GM13976 (cell line): Measurements from ENCODE around the gene RNF103.
A peak's percentile ranks its signal among the peaks of the same experiment; 100 is the strongest.
"Not testable (repeated sequence)": the region's sequence is repeated elsewhere in the genome, so short reads cannot be mapped to it uniquely, and the experiment has no call there.

Source experiments
- DNase-seq: peaks from one replicate; pipeline ENCODE4 v3.0.0; 2012; ENCODE audit warnings: low spot score
- in situ Hi-C: fragments of 300-500 bp; cut with MboI; formaldehyde crosslinking; loops from one replicate; pipeline ENCODE4 v1.12.0; 2022; ENCODE audit warnings: low sequenced_read_pairs, mixed read lengths, inconsistent platforms; ENCODE audit not compliant: unreplicated experiment
- TF ChIP-seq, protein P1 (sequence below): IDR thresholded peaks from 2 replicates; pipeline ENCODE4 v1.5.1; 2012; ENCODE audit warnings: borderline replicate concordance, mild to moderate bottlenecking; ENCODE audit not compliant: insufficient read depth; ENCODE audit errors: extremely low read depth, missing control alignments, control extremely low read depth

Gene RNF103

GRCh38 chr2:86592547-86593230 is 31.0 kb downstream of the RNF103 start:
- TF ChIP-seq, protein P1, sequence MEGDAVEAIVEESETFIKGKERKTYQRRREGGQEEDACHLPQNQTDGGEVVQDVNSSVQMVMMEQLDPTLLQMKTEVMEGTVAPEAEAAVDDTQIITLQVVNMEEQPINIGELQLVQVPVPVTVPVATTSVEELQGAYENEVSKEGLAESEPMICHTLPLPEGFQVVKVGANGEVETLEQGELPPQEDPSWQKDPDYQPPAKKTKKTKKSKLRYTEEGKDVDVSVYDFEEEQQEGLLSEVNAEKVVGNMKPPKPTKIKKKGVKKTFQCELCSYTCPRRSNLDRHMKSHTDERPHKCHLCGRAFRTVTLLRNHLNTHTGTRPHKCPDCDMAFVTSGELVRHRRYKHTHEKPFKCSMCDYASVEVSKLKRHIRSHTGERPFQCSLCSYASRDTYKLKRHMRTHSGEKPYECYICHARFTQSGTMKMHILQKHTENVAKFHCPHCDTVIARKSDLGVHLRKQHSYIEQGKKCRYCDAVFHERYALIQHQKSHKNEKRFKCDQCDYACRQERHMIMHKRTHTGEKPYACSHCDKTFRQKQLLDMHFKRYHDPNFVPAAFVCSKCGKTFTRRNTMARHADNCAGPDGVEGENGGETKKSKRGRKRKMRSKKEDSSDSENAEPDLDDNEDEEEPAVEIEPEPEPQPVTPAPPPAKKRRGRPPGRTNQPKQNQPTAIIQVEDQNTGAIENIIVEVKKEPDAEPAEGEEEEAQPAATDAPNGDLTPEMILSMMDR, result no peak
- DNase-seq, result no peak
- in situ Hi-C loops, result no loop called here

DNA sequence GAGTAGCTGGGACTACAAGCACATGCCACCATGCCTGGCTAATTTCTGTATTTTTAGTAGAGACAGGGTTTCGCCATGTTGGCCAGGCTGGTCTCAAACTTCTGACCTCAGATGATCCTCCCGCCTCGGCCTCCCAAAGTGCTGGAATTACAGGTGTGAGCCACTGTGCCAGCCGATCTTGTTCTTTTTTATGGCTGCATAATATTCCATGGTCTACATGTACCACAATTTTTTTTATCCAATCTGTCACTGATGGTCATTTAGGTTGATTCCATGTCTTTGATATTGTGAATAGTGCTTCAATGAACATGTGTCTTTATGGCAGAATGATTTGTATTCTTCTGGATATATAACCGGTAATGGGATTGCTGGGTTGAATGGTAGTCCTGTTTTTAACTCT is 34.0 kb downstream of the RNF103 start:
- DNase-seq, in situ Hi-C loops: not testable (repeated sequence)

GRCh38 chr2:86584151-86584913 is 39.3 kb downstream of the RNF103 start:
- in situ Hi-C loops, result no loop called here
- peak; percentile 41 for DNase-seq
- TF ChIP-seq, protein P1, result no peak

GRCh38 chr2:86580560-86580959 is 43.1 kb downstream of the RNF103 start:
- DNase-seq, result no peak
- TF ChIP-seq, protein P1, result no peak
- in situ Hi-C loops, result no loop called here

DNA sequence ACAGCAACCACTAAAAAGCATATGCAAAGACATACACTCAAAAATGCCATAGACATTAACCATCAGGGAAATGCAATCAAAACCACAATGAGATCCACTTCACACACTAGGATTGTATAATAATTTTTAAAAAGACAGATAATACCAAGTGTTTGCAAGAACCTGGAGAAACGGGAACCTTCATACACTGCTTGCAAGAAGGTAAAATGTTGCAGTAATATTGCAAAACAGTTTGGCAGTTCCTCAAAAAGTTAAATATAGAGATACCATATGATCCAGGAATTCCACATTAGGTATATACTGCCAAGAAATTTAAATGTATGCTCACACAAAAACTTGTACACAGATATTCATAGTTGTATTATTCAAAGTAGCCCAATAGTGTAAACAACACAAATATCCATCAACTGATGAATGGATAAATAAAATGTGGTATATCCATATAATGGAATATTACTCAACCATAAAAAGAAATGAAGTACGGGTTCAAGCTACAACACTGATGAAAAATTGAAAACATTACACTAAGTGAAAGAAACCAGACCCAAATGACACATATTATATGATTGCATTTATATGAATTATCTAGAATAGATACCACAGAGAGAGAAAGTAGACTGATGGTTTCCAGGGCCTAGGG is 45.7 kb downstream of the RNF103 start:
- in situ Hi-C loops, result no loop called here
- DNase-seq, result no peak
- TF ChIP-seq, protein P1, result no peak

GRCh38 chr2:86570059-86570458 is 53.6 kb downstream of the RNF103 start:
- TF ChIP-seq, protein P1, result no peak
- in situ Hi-C loops, result no loop called here
- DNase-seq, result no peak

- DNase-seq, result no peak
- in situ Hi-C loops, result no loop called here
- TF ChIP-seq, protein P1, result no peak
Observed at GRCh38 chr2:86566821-86567190, 56.9 kb downstream of the RNF103 start.
